Globus pallidus (tissue), 1 donor: ENCODE results near the gene FABP1.
A peak's percentile ranks its signal among the peaks of the same experiment; 100 is the strongest.

Source experiments
- DNase-seq: peaks from one replicate; pipeline ENCODE4 v3.0.0-alpha.2; 2015; ENCODE audit warnings: low spot score

FABP1 gene

GRCh38 chr2:88137833-88138232 is 10.0 kb upstream of the FABP1 start:
- DNase-seq = no peak

- DNase-seq = peak; percentile 86
Measured at GRCh38 chr2:88136817-88137216, 9.0 kb upstream of the FABP1 start.

- no peak for DNase-seq
Measured at GRCh38 chr2:88133875-88134274, 6.0 kb upstream of the FABP1 start.

DNA sequence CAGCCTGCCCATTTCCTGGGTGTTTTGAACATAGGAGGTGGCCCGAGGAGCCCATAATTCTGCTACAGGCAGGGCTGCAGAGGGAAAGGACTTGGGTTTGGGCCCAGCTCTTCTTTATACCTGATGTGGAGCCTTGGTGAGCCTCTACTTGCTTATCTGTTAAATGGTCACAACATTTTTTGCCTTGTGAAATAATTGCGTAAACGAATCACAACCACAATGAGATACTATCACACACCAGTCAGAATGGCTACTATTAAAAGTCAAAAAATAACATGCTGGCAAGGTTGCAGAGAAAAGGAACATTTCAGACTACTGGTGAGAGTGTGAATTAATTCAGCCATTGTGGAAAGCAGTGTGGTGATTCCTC is 4.1 kb upstream of the FABP1 start:
- no peak for DNase-seq

- DNase-seq = no peak
Measured at GRCh38 chr2:88131201-88131998, 3.5 kb upstream of the FABP1 start.

DNA sequence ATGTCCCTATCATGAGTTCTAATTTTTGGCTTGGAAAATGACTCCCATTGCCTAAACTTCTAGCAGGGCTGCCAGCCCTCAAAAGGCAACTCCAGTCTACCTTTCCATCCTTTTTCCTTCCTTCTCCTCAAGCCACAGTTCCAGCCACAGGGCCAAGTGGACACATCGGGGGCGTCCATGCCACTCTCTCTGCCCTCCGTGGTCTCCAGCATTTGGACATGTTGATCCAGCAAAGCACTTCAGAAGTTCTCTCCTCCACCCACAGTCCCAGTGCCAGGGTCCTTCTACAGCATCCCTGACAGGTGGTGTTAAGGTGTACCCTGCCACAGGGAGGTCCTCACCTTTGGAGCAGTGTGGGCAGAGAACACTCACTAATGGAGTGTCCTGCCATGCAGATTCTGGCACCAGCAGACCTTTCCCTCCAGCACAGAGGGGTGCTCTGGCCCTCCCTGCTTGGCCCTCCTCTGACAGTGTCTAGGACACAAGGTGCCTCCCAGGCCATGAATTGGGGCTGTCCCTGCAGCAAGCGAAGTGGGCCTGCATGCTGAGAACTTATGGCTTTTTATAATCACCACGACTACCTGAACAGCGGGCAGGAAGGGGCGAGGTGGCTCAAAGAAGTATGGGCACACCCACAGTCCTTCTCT is 1.6 kb upstream of the FABP1 start:
- no peak for DNase-seq

DNA sequence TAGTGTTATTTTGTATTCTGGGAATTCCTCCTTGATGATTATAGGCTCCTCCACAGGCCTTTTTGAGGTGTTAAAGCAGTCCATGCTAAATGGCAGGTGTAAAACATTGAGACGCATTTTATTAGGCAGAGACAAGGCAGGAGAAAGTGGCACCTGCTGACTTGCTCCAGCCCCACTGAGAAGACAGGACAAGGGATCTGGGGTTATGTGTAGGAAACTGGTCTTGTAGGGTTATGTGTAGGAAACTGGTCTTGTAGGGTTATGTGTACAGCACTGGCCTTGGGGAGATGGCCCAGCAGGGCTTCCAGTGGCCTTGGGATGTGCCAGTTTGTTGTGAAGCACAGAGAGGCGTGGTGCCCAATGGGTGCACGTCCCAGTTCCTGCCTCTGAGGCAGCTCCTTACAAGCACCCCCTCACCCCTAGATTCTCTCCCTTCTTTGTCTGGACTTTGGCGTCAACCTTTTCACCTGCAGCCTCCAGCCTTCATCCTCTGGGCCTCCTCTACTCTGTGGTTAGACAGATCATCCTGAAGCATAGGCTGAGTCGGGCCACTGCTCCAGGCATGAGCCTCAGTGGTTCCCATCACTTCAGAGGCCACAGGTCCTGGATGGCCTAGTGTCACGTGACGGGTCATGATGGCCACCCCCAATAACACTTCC is 921 bp upstream of the FABP1 start:
- no peak for DNase-seq

DNA sequence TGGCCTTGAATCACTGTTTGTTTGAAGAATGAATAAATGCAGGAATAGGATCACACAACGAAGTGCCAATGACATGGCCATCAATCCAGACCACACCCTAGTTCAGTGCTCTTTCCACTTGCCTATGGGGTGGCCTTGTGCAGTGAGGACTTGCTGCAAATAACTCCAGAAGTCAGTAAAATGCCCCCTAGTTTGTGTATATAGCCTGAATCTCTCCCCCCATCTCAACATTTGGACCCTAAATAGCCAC is 299 bp downstream of the FABP1 start:
- DNase-seq = no peak

DNA sequence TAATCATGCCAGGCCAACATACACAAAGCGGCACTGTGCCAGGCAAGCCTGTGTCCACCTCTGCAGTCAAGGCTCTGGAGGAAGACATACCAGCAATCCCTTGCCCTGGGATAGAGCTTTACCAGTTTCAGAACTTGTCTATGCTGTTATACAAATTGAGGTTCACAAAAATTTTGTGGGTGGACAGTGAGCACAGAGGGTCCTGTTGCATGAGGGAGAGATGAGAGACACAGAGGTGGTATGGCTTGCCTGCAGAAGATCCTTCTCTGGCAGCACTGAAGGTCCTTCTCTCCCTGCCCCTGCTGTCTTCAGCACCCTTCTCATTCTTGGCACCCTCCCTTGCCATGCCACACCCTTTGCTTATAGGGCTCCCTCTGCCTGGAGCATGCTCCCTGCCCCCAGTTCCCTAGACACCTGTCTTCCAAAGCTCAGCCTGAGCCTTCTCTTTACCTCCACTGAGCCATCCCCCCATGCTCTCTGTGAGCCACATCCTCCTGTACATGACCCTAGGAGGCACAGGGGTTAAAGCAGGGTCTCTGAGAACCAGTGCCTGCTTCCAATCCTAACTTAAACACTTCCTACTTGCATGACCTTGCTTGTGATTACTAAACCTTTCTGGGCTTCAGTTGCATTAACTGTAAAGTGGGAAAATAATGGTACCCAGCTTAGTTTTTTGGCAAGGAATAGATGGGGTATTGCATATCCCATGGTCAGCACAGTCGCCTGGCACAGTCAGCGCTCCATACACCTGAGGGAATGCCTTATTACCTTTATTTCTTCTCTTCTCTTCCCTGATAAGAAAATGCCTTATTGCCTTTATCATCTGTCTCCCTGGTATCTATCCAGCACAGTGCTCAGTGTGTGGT is 857 bp downstream of the FABP1 start:
- DNase-seq = no peak

- DNase-seq = no peak
Measured at GRCh38 chr2:88125924-88126771, 1.7 kb downstream of the FABP1 start.

DNA sequence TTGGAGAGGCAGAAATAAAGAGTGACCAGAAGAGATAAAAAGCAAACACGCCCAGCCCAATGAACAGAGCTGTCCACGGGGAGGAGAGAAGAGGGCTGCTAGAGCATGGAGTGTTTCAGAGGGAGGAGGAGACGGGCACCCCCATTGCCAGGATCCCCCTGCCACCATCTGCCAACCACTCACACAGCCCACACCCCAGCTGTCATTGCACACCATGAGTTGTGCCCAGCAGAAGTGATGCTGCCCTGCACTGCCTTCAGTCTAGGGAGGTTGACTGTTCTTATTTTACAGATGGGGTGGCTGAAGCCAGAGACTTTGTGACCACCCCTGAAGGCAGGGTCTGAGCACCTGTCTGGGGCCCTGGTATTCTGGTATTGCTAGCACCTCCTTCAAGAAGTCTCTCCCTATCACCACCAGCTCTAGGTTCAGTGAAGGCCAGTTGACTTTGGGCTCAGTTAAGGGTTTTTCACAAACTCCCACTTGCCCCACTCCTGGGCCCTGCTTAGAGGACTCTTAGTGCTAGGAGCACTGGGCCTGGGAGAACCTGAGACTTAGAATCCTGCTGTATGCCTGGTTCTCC is 2.4 kb downstream of the FABP1 start:
- no peak for DNase-seq

- no peak for DNase-seq
Measured at GRCh38 chr2:88123975-88124917, 3.6 kb downstream of the FABP1 start.

GRCh38 chr2:88123164-88123974 is 4.5 kb downstream of the FABP1 start:
- no peak for DNase-seq

- DNase-seq = no peak
Measured at GRCh38 chr2:88122141-88122884, 5.5 kb downstream of the FABP1 start.

- DNase-seq = no peak
Measured at GRCh38 chr2:88121678-88122077, 6.2 kb downstream of the FABP1 start.

- no peak for DNase-seq
Measured at GRCh38 chr2:88117973-88118372, 9.9 kb downstream of the FABP1 start.

GRCh38 chr2:88116669-88117432 is 11.0 kb downstream of the FABP1 start:
- no peak for DNase-seq
